ENCODE results near the gene JSRP1. TPM values are rescaled to one million over a fixed set of nuclear protein-coding genes. Genes with fewer than 3 reads are reported as not detected.
A peak's percentile ranks its signal among the peaks of the same experiment; 100 is the strongest.

JSRP1 gene
- total RNA-seq, 1 experiment from 2014 or later, result 0.38 TPM

- no peak for DNase-seq (ENCODE audit: low spot score)
Measured at GRCh38 chr19:2247433-2248101, 8.7 kb downstream of the JSRP1 start.

GRCh38 chr19:2246801-2247361, 9.3 kb downstream of the JSRP1 start:
- DNase-seq (ENCODE audit: low spot score), result peak; percentile 21

- no peak for DNase-seq (ENCODE audit: low spot score)
Measured at GRCh38 chr19:2246014-2246620, 10.1 kb downstream of the JSRP1 start.

GRCh38 chr19:2245273-2245672, 10.9 kb downstream of the JSRP1 start:
- DNase-seq (ENCODE audit: low spot score), result no peak

GRCh38 chr19:2244486-2244885, 11.7 kb downstream of the JSRP1 start:
- no peak for DNase-seq (ENCODE audit: low spot score)

GRCh38 chr19:2244125-2244411, 12.1 kb downstream of the JSRP1 start:
- DNase-seq (ENCODE audit: low spot score), result no peak

- DNase-seq (ENCODE audit: low spot score), result peak; percentile 39
Measured at GRCh38 chr19:2243274-2244124, 12.7 kb downstream of the JSRP1 start.

GRCh38 chr19:2242816-2243215, 13.4 kb downstream of the JSRP1 start:
- no peak for DNase-seq (ENCODE audit: low spot score)

GRCh38 chr19:2242092-2242537, 14.1 kb downstream of the JSRP1 start:
- peak; percentile 13 for DNase-seq (ENCODE audit: low spot score)

- peak; percentile 45 for DNase-seq (ENCODE audit: low spot score)
Measured at GRCh38 chr19:2240881-2241760, 15.1 kb downstream of the JSRP1 start.

- DNase-seq (ENCODE audit: low spot score), result peak; percentile 44
Measured at GRCh38 chr19:2239771-2240770, 16.1 kb downstream of the JSRP1 start.

- no peak for DNase-seq (ENCODE audit: low spot score)
Measured at GRCh38 chr19:2239173-2239572, 17.0 kb downstream of the JSRP1 start.

GRCh38 chr19:2237869-2238153, 18.4 kb downstream of the JSRP1 start:
- no peak for DNase-seq (ENCODE audit: low spot score)

- no peak for DNase-seq (ENCODE audit: low spot score)
Measured at GRCh38 chr19:2237051-2237868, 19.0 kb downstream of the JSRP1 start.

- DNase-seq (ENCODE audit: low spot score), result peak; percentile 94
Measured at GRCh38 chr19:2236314-2237050, 19.7 kb downstream of the JSRP1 start, which contains the start of the genes PLEKHJ1 and SF3A2. PLEKHJ1 (minus strand) TSS chr19:2236329; CDS start chr19:2236248, 81 bp downstream. SF3A2 (plus strand) TSS chr19:2236824; CDS start chr19:2243419, 6,595 bp downstream.

GRCh38 chr19:2236064-2236313, 20.2 kb downstream of the JSRP1 start:
- DNase-seq (ENCODE audit: low spot score), result no peak

GRCh38 chr19:2235381-2236063, 20.7 kb downstream of the JSRP1 start:
- peak; percentile 54 for DNase-seq (ENCODE audit: low spot score)

GRCh38 chr19:2234996-2235380, 21.2 kb downstream of the JSRP1 start:
- DNase-seq (ENCODE audit: low spot score), result no peak
